GM06990 (cell line): ENCODE measurements around the gene CLPTM1.
"Not testable (repeated sequence)": the region's sequence is repeated elsewhere in the genome, so short reads cannot be mapped to it uniquely, and the experiment has no call there.

Experiments
- DNase-seq: peaks from one replicate; pipeline ENCODE4 v3.0.0-alpha.2; 2011; ENCODE audit not compliant: insufficient read length; ENCODE audit errors: extremely low read depth
- H3K27me3 ChIP-seq: replicated peaks from 2 replicates; pipeline ENCODE4 v1.6.0; 2011; ENCODE audit warnings: low read length; ENCODE audit not compliant: control insufficient read depth, insufficient read depth
- H3K36me3 ChIP-seq: 2 replicates; pipeline ENCODE4 v1.5.1; 2011; ENCODE audit warnings: low read length; ENCODE audit not compliant: control insufficient read depth, insufficient read depth
- H3K4me3 ChIP-seq: replicated peaks from 2 replicates; pipeline ENCODE4 v1.5.1; 2011; ENCODE audit warnings: low read depth, mild to moderate bottlenecking, control low read depth, low read length
- CTCF ChIP-seq: IDR thresholded peaks from 2 replicates; pipeline ENCODE4 v1.5.1; 2011; ENCODE audit warnings: low read length, control low read depth, mild to moderate bottlenecking, inconsistent platforms; ENCODE audit not compliant: insufficient read depth, poor library complexity, severe bottlenecking

CLPTM1 gene

DNA sequence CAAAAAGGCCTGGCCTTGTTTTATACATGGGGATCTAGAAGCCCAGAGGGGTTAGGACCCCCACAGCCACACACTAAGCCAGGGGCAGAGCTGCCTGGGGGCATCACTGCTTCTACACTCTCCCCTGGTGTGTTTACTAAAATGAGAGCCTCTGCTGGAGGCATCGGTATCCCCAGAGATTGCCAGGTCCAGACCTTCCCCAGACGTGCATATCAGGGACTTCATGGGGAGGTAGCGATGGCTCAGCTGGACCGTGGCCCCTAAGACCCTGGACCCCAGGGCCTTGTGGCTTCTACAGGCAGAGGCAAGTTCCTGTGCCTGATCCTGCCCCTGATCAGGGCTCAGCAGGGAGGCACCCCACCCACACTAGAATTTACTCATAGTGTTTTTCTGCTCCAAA, 13.5 kb downstream of the CLPTM1 start:
- no peaks in the 10 kb centered on the region for H3K27me3 ChIP-seq
- H3K36me3 ChIP-seq, result peaks cover 17% of the 10 kb centered on the region
- no peak overlapping the region for H3K4me3 ChIP-seq
- DNase-seq, result no peak
- TF ChIP-seq CTCF, result no peak

DNA sequence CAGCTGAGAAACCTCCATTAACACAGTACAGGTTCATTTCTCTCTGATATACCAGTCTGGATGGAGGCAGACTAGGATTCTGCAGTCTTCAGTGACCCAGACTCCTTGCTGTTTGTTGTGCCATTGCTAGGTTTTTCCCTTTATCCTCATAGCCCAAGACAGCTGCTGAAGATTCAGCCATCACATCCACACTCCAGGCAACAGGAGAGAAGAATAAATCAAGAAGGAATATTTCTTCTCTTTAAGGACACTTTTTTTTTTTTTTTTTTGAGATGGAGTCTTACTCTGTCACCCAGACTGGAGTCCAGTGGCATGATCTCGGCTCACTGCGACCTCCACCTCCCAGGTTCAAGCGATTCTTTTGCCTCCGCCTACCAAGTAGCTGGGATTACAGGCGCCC, 14.3 kb downstream of the CLPTM1 start:
- no peak for TF ChIP-seq CTCF
- DNase-seq, result no peak
- Histone ChIP-seq H3K4me3 (no peak overlapping the region), H3K27me3 (no peaks in the 10 kb centered on the region), H3K36me3 (peaks cover 22% of the 10 kb centered on the region)

DNA sequence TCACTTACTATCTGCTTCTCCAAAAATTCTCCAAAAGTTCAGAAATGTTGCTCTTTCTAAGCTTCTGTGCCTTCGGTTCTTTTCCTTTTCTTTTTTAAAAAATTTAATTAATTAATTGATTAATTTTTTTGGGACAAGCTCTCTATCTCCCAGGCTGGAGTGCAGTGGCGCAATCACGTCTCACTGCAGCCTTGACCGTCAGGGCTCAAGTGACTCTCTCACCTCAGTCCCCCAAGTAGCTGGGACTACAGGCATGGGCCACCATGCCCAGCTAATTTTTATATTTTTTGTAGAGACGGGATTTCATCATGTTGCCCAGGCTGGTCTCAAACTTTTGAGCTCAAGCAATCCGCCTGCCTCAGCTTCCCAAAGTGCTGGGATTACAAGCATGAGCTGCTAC, 16.3 kb downstream of the CLPTM1 start:
- peaks cover 32% of the 10 kb centered on the region for H3K36me3 ChIP-seq
- not testable (repeated sequence) for H3K27me3 ChIP-seq, DNase-seq, H3K4me3 ChIP-seq

- Histone ChIP-seq H3K36me3 (peaks cover 42% of the 10 kb centered on the region), H3K4me3 (no peak overlapping the region), H3K27me3 (no peaks in the 10 kb centered on the region)
- TF ChIP-seq CTCF, result no peak
- DNase-seq, result no peak
Observed at GRCh38 chr19:44972802-44973201, 17.6 kb downstream of the CLPTM1 start.

DNA sequence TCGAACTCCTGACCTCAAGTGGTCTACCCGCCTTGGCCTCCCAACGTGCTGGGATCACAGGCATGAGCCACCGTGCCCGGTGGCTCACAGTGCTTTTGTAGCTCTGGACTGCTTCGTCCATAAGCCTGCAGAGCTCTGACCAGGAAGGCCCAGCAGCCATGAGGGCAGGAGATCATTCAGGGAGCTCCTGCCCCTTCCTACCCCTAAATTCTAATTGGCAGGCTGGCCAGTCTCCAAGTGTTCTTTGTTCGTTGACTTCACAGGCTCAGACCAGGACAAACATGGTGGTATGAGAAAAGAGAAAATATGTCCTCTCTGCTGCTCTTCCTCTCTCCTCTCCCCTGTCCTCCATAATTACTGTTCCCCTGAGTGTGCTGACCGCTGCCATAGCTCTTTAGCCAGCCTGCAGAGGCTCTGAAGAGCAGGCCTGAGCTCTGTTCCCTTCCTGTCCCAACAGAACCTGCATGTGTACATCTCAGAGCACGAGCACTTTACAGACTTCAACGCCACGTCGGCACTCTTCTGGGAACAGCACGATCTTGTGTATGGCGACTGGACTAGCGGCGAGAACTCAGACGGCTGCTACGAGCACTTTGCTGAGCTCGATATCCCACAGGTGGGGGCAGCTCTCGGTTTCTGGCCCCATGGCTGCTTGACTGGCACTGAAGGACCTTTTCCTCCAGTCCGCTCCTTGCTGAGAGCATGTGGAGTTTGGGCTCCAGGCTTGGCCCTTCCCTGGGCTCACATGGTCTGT, 19.0 kb downstream of the CLPTM1 start:
- Histone ChIP-seq H3K36me3 (peaks cover 39% of the 10 kb centered on the region), H3K27me3 (no peaks in the 10 kb centered on the region), H3K4me3 (no peak overlapping the region)
- TF ChIP-seq CTCF, result no peak
- DNase-seq, result no peak

DNA sequence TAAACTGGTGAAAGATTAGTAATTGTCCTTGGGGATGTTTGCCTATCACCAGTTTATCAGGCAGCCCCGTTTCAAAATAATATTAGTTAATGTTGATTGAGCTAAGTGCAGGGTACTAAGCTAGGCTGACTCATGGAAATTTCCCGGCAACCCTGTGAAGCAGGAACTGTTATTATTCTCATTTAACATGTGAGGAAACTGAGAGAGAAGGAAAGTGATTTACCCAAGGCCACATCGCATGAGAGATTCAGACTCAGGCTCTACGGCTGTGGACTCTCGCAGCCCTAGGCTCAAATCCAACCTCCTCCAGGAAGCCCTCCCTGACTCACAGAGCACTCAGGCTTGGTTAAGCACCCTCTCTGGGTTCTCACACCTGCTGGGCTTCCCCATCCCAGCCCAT, 19.7 kb downstream of the CLPTM1 start:
- DNase-seq, result no peak
- Histone ChIP-seq H3K27me3 (no peaks in the 10 kb centered on the region), H3K4me3 (no peak overlapping the region), H3K36me3 (peaks cover 41% of the 10 kb centered on the region)
- no peak for TF ChIP-seq CTCF
